Prostate gland (tissue), 2 donors: ENCODE measurements around the gene CCL23.

Experiments
- CTCF ChIP-seq, 4 experiments: fragments of 200-600 bp in 2 of 4; fragments of 450-650 bp in 2 of 4; sonication (generic) in 2 of 4; IDR thresholded peaks; 1 replicate in 3 of 4; 2 replicates in 1 of 4; pipeline ENCODE4 v1.5.1; 2016 to 2019; ENCODE audit warnings: antibody characterized with exemption in 4 of 4, mild to moderate bottlenecking in 2 of 4, moderate library complexity in 2 of 4
- POLR2A ChIP-seq: fragments of 450-650 bp; IDR thresholded peaks from one replicate; pipeline ENCODE4 v1.6.1; 2016; ENCODE audit warnings: antibody characterized with exemption, mild to moderate bottlenecking
- POLR2AphosphoS5 ChIP-seq: sonication (generic); formaldehyde crosslinking; IDR thresholded peaks from one replicate; pipeline ENCODE4 v1.6.1; 2017; ENCODE audit warnings: antibody characterized with exemption

GRCh38 chr17:36002631-36003030 is 15.1 kb downstream of the CCL23 start:
- no peak for TF ChIP-seq CTCF (IDR thresholded peaks at IDR 0.05)
- TF ChIP-seq POLR2AphosphoS5 = no peak
- no peak for TF ChIP-seq POLR2A
